GM21528 (cell line): ENCODE results near the gene SSTR3.

Experiments used
- ATAC-seq: cut with Tn5 transposase; IDR thresholded peaks from one replicate; pipeline ENCODE4 v1.9.1; 2021; ENCODE audit warnings: mild to moderate bottlenecking, moderate library complexity; ENCODE audit not compliant: unreplicated experiment, low FRiP score

SSTR3 gene

GRCh38 chr22:37198258-37199102 is 13.8 kb downstream of the SSTR3 start:
- peak; percentile 30 for ATAC-seq

GRCh38 chr22:37197451-37198257 is 14.6 kb downstream of the SSTR3 start:
- ATAC-seq, result no peak

DNA sequence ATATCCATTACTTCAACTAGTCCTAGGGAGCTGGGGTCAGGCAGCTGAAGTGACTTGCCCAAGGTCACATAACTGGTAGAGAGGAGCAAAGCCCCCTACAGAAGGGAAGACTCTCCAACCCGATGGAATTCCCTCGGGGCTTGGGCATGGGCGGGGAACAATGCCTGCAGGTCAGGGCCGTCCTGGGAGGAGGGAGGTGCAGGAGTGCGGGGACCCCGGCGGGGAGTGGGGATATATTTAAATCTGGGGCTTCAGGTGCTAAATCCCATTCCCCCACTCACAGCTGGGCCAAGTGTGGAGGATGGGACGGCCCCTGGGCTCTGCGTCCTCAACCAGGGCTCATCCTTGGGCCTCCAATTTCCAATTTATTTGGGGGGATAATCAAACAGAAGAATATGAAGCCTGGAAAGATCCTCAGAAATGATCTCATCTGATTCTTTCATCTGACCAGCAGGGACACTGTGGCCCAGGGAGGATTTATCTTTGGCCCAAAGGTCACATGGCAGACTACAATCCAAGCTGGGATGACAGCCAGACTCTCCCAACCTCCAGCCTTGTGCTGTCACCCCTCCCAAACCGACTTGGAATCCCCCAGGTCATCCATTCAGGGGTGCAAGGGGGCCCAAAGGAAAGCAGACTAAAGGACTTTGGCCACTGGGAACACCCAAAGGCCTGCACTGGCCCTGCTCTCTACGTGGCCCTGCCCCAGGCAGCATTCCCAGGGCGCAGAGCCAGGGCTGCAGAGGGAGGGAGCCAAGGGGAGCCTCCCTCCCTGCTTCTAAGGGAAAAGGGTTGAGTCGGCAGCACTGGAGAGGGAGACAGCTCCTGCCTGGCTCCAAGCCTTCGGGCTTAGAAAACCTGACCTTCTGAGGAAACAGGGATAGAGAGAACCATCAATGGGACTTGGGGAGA is 15.5 kb downstream of the SSTR3 start:
- ATAC-seq, result no peak

DNA sequence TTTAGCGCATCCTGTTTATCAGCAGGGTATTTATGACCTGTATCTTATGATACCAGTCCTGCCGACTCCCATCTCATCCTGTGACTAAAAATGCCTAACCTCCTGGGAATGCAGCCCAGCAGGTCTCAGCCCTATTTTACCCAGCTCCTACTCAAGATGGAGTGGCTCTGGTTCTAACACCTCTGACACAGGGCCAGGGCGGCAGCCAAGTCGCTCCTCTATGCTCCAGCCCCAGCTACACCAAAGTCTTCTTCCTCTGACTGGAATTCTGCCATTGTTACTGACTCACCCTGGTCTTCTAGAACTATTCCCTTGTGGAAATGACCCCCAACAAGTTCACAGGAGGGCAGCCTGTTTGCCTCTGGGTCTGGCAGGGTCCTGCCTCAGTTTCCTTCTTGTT is 16.4 kb downstream of the SSTR3 start:
- no peak for ATAC-seq

- ATAC-seq, result no peak
Observed at GRCh38 chr22:37194750-37195149, 17.5 kb downstream of the SSTR3 start.

- no peak for ATAC-seq
Observed at GRCh38 chr22:37193629-37194191, 18.6 kb downstream of the SSTR3 start.

- ATAC-seq, result no peak
Observed at GRCh38 chr22:37192741-37193140, 19.5 kb downstream of the SSTR3 start.

DNA sequence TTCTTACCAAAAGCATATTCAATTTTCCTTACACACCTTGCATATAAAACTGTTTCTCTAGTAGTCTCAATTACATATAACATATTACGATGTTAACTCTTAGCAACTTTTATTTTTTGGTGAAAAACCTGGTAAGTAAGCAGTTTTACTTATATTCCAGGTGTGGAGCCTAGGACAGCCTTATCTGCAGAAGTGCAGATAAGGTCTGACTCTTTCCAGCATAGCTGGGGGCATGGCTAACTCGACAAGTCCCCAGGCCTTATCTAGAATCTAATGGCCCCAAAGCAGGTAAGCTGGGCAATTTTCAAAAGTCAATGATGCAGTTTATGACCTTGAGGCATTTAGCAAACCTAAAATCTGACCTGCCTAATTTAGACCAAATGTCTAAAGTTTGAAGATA is 20.1 kb downstream of the SSTR3 start:
- ATAC-seq, result no peak

DNA sequence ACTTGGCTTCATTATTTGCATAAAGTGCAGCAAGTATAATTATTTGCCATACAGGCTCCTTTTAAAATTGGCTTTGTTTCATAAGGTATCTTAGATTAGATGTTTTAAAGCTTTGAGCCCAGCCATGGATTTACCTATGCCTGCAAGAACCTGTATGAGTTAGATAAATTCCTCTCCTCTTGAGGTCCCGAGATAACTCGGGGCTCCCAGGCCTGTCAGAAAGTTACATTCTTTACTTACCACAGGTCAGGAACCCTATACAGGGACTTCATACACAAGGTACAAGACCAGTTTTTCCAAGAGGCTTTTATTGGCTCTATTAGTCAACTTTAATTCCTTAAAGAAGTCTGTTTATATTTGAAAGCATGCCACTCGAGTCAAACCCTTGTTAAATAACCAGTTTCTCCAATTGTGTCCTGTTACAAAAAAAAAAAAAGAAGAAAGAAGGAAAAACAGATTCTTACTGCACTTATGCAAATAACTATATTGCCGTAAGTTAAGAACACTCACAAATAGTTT is 22.0 kb downstream of the SSTR3 start:
- no peak for ATAC-seq

DNA sequence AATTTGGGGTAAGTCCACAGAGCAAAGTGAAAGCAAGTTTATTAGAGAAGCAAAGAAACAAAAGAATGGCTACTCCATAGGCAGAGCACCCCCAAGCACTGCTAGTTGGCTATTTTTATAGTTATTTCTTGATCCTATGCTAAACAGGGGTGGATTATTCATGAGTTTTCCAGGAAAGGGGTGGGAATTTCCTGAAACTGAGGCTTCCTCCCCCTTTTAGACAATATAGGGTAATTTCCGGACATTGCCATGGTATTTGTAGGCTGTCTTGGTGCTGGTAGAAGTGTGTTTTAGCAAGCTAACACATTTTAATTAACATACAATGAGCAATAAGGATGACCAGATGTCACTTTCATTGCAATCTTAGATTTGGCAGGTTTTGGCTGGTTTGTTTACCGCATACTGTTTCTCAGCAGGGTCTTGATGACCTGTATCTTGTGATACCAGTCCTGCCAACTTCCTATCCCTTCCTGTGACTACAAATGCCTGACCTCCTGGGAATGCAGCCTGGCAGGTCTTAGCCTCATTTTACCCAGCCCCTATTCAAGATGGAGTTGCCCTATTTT is 23.3 kb downstream of the SSTR3 start:
- no peak for ATAC-seq

DNA sequence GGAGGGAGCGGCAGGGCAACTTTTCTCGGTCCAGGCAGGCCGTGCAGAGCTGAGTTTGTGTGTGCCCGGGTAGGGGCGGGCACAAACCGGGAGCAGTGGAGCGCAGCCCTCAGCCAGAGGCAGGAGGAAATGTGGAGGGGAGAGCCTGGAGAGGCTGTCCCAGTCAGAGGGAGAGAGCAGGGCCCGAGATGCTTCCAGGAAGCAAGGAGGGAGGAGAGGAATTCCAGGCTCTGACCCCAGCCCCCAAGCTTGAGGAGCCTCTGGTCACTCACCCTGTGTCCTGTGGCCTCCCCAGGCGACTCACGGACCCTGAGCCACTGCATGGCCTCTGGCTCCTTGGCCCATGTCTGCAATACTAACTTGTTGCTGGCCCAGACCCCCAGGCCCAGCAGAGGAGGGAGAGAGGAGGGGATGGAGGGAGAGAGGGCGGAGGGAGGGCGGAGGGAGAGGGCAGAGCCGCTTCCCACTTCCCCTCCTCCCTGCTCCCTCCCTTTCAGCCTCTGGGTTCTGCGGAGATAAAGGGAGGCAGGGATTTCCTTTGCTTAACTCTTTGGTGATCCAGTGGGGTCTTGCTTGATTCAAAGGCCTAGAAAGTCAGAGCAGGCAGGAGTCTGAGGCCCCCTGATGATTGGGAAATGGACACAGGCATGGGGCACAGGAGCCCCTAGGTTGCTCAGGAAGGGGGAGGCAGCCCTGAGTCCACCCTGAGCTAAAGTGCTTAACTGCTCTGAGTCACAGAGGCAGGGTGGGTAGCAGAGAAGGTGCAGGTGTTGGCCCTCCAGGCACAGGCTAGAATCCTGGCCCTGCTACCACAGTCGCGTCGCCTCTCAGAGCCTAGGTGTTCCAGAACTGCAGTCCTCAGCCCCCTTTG is 24.2 kb downstream of the SSTR3 start, which contains the start of gene C1QTNF6:
TSS of gene C1QTNF6 (minus strand) at position 357 of the 871 bp plus-strand sequence. CDS start at position 323, 34 bp downstream.
- no peak for ATAC-seq

DNA sequence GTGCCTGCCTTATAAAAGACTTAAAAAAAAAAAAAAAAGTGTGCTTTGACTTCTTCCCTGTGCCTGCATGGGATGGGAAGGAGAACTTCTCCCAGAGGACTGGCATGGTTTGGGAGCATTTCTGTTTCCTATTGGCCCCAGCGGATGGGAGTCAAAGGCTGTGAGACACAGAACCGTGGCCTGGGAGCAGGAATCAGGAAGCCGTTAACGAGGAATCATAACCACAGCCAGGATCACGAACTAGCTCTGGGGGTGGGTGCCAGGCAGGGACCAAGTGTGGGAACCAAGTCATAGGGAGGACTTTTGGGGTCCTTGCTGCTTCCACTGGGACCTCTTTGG is 24.8 kb downstream of the SSTR3 start:
- no peak for ATAC-seq

- no peak for ATAC-seq
Observed at GRCh38 chr22:37186997-37187522, 25.2 kb downstream of the SSTR3 start.

- ATAC-seq, result no peak
Observed at GRCh38 chr22:37186228-37186996, 25.9 kb downstream of the SSTR3 start.

DNA sequence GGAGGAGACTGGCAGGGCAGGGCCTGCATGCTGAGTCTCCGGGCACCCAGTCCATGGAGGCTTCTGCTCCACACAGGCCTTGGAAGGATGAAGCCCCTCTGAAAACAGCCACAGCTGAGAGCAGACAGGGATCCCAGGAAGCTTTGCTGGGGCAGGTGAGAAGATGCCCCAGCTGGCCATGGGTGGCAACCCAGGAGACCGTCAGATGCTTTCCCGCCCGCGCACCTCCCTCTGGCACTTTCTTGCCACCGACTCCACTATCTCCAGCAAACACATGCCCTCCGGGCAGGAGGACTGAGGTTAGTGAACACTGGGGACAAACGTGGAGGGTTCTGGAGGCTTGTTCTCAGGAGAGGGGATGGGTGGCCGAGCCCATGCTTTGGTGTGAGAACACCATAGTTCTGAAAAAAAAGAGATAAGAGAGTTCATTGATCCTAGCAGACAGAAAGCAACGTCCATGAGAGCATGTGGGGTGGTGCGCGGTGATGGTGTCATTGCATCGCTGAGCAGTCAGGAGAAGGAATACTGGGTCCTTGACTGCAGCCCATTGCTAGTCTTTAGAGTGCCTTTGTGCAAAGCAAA is 26.5 kb downstream of the SSTR3 start:
- no peak for ATAC-seq

DNA sequence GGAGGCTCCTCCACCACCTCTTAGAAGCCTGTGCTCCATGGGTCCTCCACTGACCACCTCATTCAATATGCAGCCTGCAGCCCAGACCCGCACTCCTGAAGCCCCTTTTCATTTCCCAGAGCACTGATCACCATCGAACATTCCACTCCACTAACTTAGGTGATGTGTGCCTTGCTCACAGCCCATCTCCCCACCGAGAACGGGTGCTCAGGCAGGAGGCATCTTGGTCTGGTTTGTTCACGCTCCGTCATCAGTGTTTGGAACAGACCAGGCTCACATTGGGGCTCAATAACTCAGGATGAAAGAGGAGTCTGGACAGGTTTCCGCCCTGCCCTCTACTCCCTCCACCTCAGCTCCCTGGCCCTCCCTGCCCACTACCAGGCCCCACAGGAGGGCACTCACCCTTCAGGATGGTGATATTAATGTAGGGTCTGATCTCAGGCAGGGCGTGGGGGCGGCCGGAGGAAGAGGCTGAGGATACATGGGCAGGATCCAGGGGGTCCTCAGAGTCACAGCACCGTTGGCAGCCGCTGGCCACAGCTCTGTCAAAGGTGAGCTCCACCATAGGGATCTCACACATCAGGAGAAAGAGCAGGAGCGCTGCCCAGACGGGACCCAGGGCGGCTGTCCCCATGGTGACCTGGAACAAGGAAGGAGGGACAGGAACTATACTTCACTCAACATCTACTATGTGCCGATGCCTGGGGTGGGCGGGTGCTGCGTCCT is 27.3 kb downstream of the SSTR3 start:
- no peak for ATAC-seq

GRCh38 chr22:37184380-37184755 is 27.9 kb downstream of the SSTR3 start:
- no peak for ATAC-seq
